Right lung (tissue), 5 donors: ENCODE measurements around the gene FAM53B. TPM values are rescaled to one million over a fixed set of nuclear protein-coding genes. Genes with fewer than 3 reads are reported as not detected.

Experiments
- DNase-seq, 2 donors: peaks; one replicate each; pipeline ENCODE4 v3.0.0-alpha.2; 2013
- polyA plus RNA-seq, 5 donors: library from polyadenylated mRNA; unstranded; fragments of 120-200 nt; gene quantifications; one replicate each; pipeline versions ENCODE4 v1.2.1 to v1.2.3, GENCODE V29; 2013; ENCODE audit warnings: inconsistent platforms in 1 of 5, low replicate concordance in 1 of 5; ENCODE audit not compliant: insufficient read length in 5 of 5, insufficient read depth in 1 of 5

Gene FAM53B
- polyA plus RNA-seq, 5 donors = 12.9 to 28.6 (median 19.2) TPM

DNA sequence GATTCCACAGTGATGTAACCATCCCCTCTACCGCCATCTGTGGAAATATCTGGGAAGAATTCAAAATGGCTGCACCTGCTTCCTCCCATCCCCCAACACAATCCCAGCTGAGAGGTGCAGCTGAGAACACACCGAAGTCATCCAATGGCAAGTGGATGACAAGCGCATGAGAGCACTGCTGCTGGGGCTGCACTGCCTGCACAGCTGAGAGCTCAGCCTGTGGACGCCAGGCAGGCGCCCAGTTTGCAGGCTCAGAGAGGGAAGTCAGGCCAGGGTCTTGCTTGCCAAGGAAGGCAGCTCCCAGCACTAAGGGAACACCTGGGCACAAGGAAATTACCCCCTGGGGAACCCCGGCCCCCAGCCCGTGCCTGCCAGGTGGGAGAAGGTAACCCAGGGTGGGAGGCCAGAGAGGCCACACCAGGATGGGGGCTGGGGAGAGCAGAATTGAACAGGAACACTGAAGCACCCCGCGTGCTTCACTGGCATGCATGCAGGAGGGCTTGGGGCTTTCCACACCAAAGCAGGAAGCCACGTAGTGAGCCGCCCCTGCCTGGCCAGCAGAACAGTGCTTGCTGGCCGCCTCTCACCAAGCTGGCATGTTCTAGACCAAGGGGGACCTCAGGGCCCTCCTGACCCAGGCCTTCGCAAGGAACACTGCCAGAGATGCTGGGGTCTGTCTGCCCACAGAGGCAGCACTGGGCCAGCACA is 46.2 kb downstream of the FAM53B start:
- no peak for DNase-seq

DNA sequence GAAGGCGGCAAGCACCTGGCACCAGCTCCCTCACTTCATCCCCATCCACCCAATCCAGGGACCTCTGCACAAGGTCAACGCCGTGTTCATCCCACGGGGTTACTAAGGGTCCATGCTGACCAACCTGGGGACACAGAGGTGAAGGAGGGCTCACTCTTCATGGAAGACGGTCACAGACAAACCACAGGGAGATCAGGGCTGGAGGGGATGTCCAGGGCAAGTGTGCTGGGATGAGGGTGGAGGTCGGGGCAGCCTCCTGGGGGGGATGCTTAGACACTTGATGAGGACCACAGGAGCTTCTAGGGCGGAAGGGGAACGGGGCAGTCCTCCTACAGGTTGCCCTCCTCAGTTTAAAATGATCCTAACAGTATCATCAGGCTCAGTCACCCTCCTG is 46.7 kb downstream of the FAM53B start:
- DNase-seq = no peak

DNA sequence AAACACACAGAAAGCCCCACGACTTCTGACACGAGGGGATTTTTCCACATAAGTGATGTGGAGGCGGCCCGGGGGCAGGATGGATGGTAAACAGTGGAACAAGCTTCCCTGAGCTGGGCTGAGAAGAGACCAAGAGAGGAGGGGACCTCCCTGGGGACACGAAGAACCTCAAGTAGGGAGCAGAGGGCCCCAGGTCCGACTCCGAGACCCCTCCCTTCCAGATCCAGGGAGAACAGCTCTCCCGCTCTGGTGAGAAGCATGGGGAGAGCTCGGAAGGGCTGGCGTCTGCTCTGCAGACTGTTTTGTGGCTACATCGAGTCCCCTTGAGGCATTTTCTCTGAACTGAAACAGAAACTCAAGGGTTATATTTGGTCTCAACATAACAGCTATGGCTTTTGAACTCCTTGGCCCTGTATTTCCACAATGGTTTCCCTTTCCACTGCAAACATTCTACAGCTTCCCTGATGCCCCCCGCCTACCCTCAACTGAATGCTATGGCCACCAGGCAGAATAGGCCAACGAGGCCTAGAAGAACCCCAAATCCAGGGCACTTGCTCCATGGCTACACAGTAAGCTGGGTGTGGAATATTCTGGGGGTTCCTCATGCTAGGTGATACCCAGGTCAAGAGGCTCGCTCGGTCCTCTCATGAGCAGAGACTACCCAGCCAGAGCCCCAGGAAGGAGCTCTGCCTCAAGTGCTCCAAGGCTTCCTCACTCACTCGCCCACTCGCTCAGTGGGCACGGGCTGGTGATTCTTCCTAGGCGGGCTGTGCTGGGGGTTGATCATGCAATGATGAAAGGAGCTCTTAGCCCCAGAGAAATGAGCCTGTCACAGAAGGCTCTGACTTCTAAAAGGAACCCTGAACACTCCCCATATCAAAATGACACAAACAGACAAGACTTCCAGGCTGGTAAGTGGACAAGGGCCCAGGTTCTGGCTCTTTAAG is 47.5 kb downstream of the FAM53B start:
- no peak for DNase-seq

DNA sequence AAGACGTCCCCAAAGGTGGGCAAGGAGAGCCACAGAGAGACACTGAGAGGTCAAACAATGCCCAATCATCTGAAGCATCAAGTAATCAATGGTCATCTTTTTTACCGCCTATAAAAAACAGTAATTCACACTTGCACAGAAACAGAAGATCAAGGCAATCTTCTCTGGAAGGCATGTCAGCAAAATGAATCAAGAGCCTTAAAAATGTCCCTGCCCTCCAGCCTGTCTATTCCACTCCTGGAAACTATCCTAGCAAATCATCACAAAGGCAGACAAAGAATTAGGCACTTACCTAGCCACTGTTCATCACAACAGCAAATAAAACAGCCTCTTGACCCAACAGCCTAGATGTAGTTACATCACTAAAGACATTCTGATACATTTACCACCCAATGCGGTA is 48.9 kb downstream of the FAM53B start:
- no peak for DNase-seq

DNA sequence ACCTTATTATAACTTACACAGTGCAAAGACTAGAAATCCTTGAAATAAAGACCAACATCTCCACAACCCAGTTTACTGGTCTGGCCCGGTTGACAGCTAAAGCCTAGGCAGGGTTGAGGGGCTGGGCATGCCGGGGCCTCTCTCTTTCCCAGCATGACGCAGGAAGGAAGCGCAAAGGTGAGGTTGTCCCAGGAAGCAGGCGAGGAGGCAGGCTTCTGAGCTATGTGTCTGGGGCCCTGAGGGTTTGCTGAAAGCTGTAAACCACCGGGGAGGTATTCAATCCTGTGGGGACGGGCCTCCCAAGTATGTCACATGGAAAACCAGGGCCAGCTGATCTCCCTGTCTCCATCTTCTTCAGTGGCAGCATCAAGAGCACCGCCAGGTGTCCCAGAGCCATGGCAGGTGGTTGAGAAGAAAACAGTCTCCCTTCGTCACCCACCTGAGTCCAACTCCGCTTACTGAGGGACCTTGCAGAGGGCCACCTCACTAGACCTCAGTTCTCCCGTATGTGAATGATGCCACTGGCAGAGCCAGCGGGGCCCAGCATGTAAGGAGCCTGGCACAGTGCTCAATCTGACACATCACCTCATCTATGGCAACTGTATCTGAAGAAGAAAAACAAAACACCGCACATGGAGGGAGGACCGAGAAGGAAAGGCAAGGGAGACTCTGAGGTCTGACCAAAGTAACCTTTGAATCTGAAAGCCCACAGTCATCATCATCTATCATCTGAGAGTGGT is 49.5 kb downstream of the FAM53B start:
- no peak for DNase-seq

DNA sequence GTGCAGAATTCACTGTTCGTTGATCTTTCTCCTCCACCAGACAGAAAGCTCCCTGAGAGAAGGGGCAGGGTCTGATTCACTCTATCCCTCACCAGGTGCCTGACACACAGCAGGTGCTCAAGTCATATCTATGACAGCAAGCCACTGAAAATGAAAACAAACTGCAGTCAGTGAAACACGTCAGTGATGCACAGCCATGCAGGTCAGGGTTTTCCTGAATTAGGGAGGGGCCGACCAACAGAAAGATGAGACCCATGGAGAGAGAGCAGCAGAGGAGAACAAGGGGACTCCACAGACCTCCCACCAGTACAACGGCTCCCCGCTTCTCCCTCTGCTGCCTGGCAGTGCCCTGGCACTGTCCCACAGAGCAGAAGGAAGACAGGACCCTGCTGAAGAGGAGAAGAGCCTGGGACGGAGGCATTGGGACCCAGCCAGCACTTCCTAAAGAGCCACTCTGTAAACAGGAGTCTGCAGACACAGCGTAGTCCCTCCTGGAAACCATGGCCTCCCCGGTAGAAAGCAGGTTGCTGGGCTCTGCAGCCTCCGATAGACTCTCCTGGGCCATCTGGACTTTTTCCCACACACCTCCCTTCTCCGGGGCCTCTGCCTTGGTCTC is 50.3 kb downstream of the FAM53B start:
- DNase-seq = no peak

DNA sequence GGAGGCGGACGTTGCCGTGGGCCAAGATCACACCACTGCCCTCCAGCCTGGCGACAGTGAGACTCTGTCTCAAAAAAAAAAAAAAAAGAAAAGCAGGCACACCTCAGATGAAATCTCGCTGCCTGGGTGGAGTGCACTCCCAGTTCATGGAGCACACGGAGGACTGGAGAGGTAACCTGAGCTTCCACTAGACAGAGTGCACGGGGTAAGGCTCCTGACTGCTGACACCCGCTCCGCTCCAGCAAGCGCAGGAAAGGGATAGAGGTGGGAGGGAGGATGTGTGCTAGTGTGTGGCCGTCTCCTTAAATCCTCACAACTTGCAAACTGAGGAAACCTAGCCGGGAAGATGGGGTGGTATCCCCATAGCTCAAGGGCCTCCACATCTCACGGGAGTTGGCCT is 50.8 kb downstream of the FAM53B start:
- no peak for DNase-seq

DNA sequence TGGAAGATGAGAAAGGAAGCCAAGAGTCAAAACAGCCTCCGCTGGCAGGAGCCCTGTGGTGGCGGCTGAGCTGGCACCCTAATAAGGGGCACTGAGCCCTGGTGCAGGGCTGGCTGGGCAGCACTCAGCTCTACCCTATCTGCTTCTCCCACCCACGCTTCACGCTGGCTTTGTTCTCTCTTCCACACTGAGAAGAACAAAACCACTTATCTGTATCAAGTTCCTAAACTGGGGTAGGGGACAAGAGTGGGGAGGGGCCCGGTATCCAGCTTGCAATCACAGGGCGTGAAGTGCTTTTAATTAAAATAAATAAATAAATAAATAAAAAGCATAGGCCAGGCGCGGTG is 52.1 kb downstream of the FAM53B start:
- DNase-seq = no peak

DNA sequence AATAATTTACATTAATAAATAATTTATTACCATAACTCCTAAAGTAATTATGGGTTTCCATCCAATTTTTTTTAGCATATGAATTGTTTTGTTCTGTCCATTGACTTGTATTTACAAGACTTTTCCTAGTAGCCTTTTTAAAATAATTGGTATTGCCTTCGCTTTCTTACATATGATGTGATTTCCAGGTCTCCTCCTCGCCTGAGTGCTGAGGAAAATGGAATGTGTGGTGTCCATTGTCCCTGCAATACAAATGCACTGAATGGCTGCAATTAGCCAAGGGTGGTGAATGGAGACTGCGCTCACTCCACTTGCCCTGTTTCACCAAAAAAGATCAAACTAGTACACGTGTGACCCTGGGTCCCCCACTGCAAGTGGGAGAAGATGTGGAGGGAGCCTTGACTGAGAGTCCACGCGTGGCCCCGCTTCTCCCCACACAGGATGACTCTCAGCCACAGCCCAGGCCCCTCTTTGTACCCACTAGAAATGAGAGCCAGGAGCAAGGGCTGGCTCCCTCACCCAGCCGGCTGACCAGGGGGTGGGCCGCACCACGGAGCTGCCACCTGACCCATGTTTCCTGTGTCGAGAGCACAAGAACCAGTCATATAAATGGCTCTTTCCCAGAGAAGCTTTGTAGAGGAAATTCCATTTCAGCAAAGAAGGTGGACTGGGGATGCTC is 52.6 kb downstream of the FAM53B start:
- no peak for DNase-seq

DNA sequence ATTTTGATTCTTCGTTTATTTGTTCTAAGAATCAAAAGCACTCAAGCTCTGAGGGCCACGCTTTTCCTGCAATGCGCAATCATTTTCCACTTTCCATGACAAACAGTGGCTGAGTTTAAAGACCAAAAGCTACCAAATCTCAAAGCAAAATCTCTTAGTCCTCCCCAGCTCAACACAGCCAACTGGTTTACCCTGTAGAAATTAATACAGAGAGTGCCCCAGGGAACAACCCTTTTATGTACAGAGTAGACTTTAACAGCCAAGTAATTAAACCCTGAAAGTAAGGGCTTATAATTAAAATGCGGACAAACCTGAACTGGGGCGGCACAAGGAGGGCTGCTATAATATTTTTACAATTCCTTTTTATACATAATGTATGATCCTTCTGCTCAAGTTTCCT is 53.2 kb downstream of the FAM53B start:
- no peak for DNase-seq

DNA sequence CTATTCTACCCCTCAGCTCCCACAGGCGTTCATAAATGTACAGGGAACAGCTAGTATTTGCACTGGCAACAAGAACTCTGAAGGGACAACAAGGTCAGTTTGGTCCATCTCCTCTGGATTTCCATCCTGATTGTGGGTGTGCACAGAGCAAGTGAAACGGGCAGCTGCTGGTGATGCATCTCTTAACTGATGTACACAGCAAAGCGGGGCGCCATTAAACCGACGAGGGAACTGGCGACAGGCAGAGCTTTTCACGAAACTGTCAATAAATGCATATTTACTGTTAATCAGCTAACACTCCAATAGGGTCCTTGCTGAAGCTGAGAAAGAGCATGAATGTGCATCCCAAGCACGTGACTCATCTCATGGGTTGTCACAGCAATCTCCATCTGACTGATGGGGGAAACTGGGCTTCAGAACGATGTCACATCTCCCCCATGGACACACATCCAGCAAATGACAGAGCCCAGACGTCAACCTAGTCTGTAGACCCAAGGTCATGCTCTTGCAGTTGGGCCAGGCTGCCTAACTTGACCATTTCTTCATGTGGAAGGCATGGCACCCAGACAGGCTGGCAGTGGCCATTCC is 54.2 kb downstream of the FAM53B start:
- no peak for DNase-seq

DNA sequence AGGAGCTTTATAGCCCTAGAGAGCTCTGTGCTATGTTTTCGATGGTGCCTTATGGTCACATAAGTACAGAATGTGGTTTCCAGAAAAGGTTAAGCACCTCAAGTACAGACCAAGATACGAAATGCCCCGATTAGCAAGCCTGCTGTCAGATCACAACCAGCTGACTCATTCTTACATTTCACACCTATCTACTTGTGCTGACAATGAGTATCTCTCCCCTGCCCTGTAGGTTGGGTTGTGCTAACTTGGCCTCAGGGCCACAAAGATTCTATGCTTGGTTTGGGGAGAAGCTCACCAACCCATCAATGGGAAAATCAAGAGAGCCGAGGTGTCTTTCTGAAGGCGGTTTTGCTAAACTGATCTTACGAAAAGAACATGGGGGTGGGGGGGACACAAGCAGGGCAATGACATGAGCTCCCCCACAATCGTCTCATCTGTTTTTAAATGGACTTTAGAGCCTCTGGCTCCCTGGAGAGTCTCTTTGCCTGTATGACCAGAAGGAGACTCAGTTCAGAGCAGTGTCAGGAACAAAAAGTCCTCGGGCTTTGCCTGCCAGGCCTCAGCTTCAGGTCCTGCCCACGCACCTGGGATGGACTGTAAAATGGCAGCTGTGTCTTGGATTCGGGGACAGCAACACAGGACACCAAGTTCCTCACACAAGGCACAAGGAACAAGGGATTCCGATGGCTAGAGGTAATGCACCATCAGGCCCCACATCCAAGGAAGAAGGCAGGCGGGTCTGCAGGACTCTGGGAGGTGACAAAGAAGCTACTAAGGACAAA is 55.1 kb downstream of the FAM53B start:
- DNase-seq = no peak

DNA sequence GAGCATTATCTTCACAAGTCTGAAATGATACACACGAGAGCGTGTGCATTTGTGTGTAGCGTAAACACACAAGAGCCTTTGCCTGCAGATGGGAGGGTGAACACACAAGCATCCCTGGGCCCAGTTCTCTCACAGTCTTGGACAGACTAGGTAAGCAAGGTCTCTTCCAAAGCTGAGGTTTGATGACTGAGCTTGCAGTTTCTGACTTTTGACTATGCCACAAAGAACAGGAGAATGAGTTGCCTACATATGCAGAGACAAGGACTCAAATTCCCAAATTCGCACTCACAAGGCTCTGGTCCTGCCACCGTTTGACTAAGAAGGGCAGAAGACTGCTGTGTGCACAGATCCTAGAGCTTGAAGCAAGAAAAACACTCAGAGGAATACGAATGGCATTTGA is 55.8 kb downstream of the FAM53B start:
- no peak for DNase-seq

DNA sequence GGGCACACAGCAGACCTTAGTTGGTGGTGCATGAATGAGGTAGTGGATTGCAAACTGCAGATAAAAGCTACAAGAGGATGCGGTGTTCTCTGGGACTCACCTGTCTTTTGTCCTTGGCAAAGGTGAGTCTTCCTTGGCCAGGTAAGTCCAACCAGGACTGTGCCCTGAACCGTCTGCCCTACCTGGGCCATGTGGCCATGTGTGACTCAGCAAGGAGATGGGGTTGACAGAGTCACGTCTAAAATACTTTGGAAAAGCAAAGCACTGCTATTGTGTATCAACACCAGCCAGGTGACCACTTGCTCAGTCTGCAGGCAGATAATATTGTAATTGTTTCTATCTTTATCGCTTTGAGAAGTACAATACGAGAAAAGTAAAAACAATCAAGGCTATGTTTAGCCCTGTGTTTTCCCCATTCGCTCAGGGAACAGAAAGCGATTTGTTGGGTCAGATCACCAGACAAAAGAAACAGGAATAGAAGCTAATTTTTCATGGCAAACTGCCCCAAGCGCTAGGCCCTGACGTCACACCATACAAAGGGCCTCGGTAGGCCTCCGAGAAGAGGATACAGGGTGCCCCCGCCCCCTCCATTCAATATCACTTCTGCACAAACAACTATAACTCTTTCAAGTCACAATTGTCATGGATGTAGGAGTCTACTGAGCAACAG is 57.3 kb downstream of the FAM53B start:
- no peak for DNase-seq

DNA sequence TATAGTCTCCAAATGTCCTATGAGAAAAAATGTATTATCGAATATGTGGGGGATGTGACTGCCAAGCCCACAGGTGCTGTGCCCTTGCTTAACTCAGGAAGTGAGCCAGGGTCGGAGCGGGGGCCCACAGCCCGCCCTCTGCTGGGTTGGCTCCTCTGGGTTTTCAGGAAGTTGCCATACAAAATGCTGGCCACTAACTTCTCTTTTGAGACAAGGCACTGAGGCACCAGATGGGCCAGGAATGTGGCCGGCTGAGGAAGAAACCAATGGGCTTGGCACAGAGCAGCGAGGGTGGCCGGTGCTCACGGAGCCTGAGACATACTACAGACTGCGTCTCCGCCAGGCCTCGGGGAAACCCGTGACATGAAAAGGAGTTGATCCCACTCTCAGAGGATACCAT is 58.9 kb downstream of the FAM53B start:
- DNase-seq = no peak

DNA sequence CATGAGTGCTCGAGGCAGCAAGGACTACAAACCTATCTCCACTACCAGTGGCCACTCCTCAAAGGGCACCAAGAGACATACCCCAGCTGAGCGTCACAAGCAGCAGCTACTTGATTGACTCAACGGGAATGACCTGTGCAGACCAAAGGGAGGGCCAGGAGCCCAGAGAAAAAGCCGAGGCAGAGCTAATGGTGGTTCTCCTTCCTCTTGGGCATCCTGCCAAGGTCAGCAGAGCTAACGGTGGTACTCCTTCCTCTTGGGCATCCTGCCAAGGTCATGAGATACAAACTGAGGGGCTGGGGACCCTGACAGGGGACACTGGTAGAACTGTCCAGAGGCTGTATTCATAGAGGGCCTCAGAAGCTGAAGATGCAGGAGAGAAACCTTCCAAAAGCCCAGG is 60.4 kb downstream of the FAM53B start:
- no peak for DNase-seq

DNA sequence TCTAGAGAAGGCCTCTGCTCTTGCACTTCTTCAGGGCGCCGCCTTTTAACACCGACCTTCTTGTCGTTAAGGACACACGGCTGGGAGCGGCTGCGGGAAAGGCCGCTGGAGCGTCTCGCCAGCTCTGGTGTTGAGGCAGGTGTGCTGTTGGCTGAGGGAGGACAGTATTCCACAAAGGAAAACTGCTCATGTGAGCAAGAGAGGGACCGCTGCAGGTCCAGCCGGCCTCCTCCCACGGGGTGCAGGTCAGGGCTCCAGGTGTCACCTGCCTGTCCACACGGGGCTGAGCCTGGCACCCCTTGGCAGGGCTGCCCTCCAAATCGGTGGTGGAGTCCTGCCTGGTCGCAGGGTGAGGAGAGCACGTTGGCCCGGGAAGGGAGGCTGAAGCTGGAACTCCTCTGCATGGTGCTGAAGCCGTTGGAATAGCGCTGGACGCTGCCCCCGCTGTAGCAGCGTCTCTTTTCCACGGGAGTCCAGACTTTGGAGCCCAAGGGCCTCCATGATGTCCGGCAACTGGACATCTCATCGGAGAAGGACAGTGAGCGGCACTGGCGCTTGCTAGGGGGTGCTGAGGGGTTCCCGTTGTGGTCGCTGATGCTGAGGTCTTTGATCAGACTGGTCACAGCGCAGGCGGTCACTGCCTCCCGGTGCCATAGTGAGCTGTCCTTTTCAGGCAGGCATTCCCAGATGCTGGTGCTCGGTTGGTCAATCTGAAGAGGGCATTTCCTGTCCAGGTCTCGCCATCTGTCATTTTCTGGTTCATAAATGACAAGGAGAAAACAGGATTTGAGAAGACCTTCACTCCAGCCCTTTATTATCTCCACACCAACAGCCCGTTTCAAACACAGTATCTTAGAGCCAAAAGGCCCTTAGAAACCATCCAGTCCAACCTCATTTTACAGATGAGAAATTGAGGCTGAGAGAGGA is 62.3 kb downstream of the FAM53B start:
- no peak for DNase-seq

DNA sequence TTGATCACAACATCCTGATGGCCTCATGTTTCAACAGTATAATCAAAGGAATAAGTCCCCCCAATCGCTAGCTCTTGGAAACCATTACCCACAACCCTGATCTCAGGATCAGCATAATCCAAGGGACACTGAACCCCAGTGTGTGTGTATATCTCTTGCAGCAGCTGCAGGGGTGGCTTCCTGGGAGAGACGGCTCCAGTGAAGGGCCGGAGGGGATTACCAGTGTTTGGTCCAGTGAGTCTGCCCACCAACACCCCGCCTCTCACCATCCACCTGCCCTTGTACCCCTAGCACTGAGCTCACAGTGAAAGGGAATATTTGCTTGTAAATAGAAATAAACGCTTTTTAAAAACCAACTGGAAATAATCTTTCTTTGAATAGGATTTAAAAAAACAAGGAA is 63.1 kb downstream of the FAM53B start:
- DNase-seq = no peak

DNA sequence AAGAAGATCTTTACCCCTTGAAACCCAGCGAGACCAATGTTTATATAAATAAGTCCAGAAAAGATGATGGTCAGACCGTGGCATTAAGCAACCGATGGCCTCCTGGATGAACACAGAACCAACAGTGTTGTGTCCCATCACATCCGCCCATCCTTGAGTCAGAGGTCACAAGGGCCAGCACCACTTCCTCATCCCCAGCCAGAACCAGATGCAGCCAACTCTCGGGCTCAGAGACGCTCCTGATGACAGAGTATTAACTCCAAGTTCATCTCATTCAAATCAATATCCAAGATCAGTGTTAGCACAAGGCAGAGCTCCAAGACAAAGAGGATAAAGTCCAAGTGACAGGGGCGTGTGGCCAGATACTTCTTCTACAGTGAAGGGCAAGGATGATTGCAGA is 63.5 kb downstream of the FAM53B start:
- DNase-seq = no peak
